HuH-7 (cell line): ENCODE results near the gene KLC1.

Experiments
- DNase-seq: peaks from one replicate; pipeline ENCODE4 v3.0.0; 2011; ENCODE audit warnings: low spot score

Gene KLC1

DNA sequence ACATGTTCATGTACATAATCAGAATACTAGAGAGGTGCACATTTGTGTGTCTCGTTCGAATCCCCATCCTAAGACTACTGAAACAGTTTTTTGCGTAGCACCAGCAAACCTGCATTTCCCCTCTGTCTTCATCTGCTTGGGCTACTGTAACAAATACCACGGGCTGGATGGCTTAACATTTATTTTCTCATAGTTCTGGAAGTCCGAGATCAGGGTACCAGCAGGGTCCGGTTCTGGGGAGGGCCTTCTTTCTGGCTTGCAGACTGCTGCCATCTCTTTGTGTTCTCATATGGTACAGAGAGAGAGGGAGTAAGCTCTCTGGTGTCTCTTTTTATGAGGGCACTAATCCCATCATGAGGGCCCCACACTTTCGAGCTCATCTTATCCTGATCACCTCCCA lies 30.6 kb downstream of the KLC1 start:
- DNase-seq: no peak

DNA sequence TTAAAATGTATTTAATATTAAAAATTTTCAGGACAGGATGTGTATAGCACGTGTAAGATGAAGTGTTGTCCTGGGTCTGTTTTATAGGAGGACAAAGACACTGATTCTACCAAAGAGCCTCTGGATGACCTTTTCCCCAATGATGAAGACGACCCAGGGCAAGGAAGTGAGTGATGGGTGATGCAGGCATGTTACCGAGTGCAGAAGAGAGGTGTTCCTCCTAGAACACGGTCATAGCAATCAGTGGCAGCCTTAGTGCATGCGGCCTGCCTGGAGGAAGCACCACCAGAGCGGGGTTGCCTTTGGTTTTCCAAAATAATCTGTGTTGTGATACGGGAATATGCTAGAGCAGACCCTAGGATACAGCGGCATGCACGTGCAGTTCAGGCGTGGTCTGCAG lies 33.0 kb downstream of the KLC1 start:
- DNase-seq: no peak

- no peak for DNase-seq
Observed at GRCh38 chr14:103662591-103662990, 33.6 kb downstream of the KLC1 start.

DNA sequence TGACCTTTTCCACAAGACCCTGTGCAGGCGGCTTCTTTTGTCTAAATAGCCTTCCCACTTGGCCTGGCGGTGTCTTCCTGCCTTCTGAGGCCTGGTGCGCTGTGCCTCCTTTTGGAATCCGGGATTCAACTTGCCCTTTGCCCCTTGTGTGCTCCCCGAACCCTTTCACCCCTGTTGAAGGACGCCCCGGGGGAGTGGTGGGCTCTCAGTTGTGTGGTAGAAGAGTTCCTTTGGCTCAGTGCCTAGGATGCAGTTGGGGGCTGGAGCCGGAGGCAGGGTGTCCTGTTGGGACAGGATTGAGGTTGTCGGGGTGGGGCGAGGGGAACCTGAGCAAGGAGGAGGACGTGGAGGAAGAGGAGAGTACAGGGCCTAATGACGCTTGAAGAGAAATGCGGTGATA lies 34.5 kb downstream of the KLC1 start:
- no peak for DNase-seq

- DNase-seq: no peak
Observed at GRCh38 chr14:103667671-103668070, 38.7 kb downstream of the KLC1 start.

DNA sequence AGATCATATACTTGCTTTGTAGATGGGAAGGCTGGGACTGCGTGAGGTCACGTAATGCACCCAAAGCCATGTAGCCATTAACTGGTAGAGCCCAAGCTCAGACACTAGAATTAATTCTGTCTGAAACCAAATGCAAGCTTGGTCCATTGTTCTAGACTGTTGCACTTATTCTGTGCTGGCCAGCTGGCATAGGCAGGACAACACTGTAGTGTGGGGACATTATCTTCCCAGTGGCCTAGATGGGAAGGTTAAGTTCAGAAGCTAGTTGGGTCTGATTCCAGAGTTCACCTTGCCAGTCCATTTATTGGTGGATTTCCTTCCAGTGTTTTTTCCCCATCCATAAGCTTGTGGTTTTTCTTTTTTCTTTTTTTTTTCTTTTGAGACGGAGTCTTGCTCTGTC lies 39.1 kb downstream of the KLC1 start:
- DNase-seq: no peak

- DNase-seq: no peak
Observed at GRCh38 chr14:103669370-103669769, 40.4 kb downstream of the KLC1 start.

- no peak for DNase-seq
Observed at GRCh38 chr14:103671911-103672310, 42.9 kb downstream of the KLC1 start.

DNA sequence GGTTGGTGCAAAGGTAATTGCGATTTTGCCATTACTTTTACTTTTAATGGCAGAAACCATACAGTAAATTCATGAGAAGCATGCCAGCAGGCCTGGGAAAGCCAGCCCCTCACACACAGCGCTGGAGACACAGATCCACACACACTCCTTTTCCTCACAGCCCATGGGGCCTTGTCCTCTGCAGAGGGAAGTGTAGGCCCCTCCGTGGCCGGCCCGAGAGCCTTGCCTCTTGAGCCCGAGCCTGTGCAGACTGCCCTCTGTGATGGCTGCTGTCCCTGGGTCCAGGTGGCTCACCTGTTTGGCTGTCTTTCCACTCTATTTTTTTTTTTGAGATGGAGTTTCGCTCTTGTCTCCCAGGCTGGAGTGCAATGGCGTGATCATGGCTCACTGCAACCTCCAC lies 46.9 kb downstream of the KLC1 start:
- no peak for DNase-seq

- DNase-seq: no peak
Observed at GRCh38 chr14:103676881-103677675, 48.1 kb downstream of the KLC1 start.

GRCh38 chr14:103679351-103679750 lies 50.3 kb downstream of the KLC1 start:
- no peak for DNase-seq

GRCh38 chr14:103680491-103681231 lies 51.6 kb downstream of the KLC1 start:
- no peak for DNase-seq

DNA sequence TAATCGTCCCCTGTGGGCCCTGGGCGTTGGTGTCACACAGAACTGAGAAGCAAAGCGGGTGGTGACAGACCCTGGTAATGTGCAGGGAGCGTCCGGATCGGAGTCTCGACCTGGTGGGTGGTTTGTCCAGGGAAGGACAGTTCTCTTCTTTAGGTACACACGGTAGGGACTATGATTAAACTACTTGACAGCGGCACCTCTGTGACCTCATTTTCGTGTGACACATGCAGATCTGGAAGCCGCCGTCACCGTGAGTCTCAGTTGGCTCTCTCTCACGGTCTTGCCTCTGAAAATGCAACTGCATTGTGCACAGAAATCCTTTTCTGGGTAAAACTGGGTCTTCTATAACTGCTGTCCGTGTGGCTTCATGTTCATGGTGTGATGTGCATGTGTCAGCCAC lies 54.1 kb downstream of the KLC1 start:
- DNase-seq: no peak

DNA sequence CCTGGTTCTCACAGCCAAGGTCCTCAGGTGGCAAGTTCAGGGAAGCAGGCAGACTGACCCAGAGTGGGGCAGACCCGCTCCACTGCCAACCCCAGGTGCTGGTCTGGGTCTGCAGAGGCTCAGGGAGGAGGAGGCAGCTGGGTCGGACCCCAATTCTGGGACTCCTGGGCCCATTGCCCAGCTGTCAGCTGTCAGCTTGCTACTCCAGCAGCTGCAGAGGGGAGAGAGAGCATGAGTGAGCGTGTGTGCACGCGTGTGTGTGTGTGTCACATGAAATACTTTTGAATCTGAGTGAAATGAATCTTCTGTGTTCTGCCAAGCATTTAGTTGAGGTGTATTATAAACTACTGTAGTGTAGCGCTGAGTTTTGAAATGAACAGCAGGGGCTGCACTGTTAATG lies 55.5 kb downstream of the KLC1 start:
- no peak for DNase-seq

DNA sequence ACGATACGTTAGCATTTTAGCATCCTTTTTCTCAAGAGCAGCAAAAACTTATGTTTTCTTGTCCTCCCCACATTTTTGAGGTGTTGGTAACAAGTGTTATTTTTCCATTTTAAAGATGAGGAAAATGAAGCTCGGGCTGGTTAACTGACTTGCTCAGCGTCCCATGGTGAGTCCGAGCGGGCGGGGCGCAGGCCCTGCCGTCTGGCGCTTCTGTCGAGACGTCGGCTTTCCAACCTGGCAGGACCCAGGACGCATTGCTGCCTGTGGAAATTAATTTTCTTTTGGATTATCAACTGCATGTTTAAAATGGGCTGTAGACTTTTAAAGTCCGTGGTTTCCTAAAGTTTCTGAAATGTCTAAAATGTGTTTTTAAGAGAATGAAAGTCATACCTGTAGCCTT lies 55.9 kb downstream of the KLC1 start:
- no peak for DNase-seq

DNA sequence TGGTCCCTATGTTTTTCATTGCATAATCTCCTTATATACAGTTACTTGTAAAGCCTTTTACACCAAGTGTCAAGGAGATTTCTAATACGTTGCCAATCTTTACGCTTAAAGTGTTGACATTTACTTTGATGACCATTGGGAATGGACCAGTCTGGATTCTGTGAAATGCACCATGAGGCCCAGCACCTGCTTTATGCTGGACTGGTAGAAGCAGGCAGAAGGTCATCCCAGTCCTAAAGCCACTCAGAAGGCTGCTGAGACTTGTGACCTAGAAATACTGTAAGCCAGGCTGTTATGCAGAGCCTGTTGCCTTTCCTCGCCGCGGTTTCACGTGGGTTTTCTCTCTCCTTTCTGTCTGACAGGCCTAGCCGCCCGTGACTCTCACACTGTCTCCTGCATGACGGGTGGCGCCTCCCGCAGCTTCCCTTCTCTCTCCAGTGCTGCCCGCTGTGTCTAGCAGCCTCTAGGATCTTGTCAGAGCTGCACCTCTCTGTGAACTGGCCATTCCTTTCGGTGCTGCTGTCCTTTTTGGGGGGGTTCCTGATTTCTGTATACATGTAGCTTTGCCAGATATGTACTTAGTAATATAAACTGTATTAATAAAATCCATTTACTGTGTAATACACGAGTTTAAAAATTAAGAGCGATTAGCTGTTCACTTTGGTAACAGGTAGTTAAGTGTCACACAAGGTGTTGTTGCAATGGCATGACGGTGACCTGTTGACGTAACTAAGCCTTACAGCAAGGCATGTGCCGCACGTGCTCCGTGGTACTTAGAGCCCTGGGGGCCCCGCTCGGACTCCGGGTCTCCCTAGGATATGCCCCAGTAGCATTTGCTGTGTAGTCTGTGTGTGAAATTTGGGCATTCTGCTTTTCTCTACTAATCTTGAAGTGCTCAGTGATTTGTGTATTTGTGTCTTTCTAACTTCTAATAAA lies 56.5 kb downstream of the KLC1 start:
- no peak for DNase-seq

DNA sequence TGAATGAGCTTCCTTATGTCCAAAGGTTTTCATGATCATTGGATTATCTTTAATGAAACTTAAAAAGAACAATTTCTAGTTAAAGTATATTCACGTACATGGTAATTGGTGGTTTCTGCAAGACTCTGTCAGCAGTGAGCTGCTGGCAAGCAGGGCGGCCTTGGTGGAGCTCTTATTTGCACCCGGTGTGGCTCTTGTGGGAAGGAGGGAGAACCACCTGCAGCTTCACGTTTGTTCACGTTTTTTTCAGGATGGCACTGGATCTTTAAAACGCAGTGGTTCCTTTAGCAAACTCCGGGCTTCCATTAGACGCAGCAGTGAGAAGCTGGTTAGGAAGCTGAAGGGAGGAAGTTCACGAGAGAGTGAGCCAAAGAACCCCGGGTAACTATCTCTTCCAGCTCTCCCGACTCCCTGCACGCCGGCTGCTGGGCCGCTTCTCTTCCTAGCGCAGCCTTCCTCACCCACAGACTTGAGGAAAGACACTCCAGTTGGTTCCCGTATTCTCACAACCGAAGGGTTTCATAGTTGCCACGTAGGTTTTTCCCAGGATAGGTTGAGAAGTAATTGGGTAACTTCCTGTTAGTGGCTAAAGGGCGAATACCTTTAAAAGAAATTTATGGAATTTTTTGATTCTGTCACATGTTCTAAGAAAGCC lies 57.9 kb downstream of the KLC1 start:
- DNase-seq: no peak

- no peak for DNase-seq
Observed at GRCh38 chr14:103687712-103688111, 58.7 kb downstream of the KLC1 start.

DNA sequence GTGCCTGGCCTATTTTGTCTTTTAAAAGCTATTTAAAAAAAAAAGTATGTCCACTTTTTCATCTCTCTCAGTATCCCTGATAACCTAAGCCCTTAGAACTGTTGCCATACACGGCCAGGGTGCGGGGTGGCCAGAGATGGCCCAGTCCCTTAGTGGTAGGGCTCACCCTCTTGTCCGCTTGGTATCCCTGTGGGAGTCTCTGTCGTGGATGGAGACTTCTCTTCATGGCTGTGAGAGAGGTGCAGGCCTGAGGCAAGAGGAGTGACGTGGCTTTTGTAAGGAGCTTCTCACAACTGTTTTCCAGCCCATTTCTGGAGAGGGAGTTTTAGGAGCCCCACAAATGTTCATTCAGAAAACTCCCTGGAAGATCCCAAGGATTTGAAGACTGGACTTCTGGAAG lies 59.4 kb downstream of the KLC1 start:
- DNase-seq: no peak

DNA sequence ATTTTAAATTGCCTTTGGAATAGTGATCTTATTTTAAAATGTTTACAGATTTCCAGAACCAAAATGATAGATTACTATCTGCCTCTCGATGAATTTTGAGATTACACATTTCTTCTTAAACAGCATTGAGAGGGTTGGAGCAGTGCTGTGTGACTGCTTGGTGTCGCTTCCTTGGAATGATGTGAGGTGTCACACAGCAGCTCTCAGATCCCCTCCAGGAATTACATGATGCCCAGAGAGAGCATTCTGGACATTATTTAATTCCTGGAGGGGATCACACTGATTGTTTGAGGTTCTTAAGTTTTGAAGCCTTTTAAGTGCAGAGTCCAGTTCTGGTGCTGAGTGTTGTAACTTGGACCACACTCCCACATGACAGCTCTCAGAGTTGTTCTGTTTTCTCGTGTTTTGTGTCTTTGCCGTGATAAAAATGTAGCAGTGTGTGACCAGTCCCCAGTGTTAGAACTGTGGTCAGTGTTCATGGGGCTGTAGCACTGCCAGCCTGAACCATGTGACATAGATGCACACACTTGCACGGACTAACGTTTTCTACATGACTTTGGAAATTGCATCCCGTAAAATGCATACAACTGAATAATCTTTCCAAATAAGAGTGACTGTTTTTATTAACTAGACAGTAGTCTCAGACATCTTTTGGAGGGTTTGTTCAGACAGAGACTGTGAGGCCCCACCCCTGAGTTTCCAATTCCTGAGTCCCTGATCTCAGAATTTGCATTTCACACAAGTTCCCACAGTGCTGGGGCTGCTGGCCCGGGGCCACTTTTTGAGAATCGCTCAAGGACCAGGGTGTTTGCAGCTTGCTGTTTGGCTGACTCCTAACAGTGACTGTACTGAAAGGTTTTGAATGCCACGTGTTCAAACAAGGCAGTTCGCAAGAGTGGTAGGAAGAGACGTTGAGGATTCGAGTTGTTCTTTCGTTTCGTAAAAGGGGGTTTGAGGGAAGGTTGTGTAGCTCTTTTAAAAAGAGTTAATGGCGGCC lies 60.2 kb downstream of the KLC1 start:
- no peak for DNase-seq

- DNase-seq: no peak
Observed at GRCh38 chr14:103690332-103690731, 61.3 kb downstream of the KLC1 start.
